HepG2 (cell line): Measurements from ENCODE around the gene PDZD4.

Source experiments
- BHLHE40 ChIP-seq: IDR thresholded peaks from 2 replicates; pipeline ENCODE4 v1.6.1; 2011; ENCODE audit warnings: low read length, improper control_type of control experiment
- CEBPB ChIP-seq: IDR thresholded peaks from 2 replicates; pipeline ENCODE4 v1.6.1; 2011; ENCODE audit warnings: low read depth, low read length, improper control_type of control experiment, borderline replicate concordance
- HDAC2 ChIP-seq: sonication (generic); formaldehyde crosslinking; IDR thresholded peaks from 2 replicates; pipeline ENCODE4 v1.4.0; 2020; ENCODE audit warnings: missing genetic modification reagents
- TF ChIP-seq, protein P1 (sequence below): sonication (generic); formaldehyde crosslinking; IDR thresholded peaks from 2 replicates; pipeline ENCODE4 v1.8.1; 2023; ENCODE audit warnings: mild to moderate bottlenecking, missing genetic modification reagents
- TF ChIP-seq, protein P2 (sequence below): sonication (generic); formaldehyde crosslinking; IDR thresholded peaks from 2 replicates; pipeline ENCODE4 v1.9.0; 2021; ENCODE audit warnings: missing genetic modification reagents, mild to moderate bottlenecking, borderline replicate concordance

DNA sequence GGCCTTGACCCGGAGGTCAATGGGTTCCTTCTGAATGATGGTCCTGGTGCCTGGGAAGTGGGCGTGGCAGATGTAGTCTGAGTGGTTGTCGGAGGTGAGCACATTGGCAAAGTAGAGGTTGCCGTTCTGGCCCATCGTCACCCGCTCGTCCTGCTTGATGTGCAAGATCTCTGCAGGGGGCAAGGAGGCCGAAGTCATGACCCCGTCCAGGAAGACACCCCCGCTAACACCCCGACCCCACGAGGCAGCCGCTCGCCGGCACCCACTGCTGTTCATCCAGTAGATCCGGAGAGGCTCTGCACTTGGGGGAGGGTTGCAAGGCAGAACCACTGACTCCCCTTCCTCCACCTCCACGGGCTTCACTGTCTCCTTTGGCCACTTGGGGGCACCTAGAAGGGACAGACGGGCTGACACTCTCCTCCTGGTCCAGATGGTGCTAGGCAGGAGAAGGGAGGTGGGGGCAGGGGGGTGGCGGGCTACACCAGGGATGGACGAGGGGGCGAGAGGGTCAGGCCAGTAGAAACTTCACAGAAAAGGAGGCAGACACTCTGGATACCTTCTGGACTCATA is 40.5 kb upstream of the PDZD4 start:
- TF ChIP-seq BHLHE40, result no peak
- no peak for TF ChIP-seq CEBPB
- TF ChIP-seq, protein P1, sequence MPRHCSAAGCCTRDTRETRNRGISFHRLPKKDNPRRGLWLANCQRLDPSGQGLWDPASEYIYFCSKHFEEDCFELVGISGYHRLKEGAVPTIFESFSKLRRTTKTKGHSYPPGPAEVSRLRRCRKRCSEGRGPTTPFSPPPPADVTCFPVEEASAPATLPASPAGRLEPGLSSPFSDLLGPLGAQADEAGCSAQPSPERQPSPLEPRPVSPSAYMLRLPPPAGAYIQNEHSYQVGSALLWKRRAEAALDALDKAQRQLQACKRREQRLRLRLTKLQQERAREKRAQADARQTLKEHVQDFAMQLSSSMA, result no peak
- no peak for TF ChIP-seq HDAC2 (CRISPR knock-in tag)
- TF ChIP-seq, protein P2, sequence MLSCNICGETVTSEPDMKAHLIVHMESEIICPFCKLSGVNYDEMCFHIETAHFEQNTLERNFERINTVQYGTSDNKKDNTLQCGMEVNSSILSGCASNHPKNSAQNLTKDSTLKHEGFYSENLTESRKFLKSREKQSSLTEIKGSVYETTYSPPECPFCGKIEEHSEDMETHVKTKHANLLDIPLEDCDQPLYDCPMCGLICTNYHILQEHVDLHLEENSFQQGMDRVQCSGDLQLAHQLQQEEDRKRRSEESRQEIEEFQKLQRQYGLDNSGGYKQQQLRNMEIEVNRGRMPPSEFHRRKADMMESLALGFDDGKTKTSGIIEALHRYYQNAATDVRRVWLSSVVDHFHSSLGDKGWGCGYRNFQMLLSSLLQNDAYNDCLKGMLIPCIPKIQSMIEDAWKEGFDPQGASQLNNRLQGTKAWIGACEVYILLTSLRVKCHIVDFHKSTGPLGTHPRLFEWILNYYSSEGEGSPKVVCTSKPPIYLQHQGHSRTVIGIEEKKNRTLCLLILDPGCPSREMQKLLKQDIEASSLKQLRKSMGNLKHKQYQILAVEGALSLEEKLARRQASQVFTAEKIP (CRISPR knock-in tag), result no peak
